ENCODE measurements around the gene ZNF503. TPM values are rescaled to one million over a fixed set of nuclear protein-coding genes. Genes with fewer than 3 reads are reported as not detected.

ZNF503 gene
- total and polyA plus RNA-seq, 2 experiments from 2014 or later = 0.21 TPM; not detected in 1

DNA sequence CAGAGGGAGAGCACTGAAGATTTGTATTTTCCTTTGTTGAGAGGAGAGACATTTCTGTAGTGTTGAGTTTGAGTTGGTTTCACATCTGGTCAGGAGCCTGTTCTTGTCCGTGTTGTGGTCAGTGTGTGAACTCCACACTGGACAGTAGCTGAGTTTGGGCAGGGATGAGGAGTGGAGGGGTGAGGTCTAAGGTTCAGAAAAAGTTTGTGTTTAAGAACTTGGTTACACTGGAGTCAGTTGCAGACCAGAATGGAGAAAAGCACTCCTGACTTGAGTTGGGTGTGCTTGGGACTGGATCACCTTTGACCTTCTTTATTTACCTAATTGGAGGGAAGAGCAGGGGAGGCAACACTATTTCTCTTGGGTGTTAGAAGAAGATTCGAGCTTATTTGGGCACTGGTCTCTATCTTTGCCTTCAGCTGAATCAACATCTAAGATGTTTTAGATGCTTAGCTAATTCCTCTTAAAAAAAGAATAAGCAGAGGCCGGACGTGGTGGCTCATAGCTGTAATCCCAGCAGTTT lies 38.8 kb upstream of the ZNF503 start (continued):
- TF ChIP-seq ZNF462 (CRISPR knock-in tag; IDR thresholded peaks at IDR 0.05) = no peak
- no peak for TF ChIP-seq EZH2phosphoT487 (IDR thresholded peaks at IDR 0.05; ENCODE audit: unreplicated experiment)
- no peak for TF ChIP-seq NANOG (IDR thresholded peaks at IDR 0.05; ENCODE audit: borderline replicate concordance)

DNA sequence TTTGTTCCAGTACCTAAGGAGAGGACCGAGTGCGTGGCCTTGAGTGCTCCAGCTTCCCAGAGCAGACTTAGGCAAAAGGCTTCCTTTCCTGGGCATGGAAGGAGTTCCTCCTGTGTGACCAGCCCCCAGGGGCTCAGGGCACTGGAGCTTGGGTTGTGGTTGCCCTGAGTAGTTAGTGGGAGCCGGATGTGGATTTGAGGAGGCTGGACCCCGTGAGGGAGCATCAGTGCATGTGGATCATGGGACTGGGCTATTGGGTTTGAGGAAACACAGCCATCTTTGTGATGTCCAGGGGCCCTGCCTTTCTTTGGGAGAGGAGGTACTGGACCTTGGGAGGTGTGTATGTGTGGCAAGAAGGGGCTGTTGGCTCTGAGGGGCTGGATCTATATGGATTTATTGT lies 38.2 kb upstream of the ZNF503 start:
- no peaks in the 10 kb centered on the region for H3F3A ChIP-seq (replicated peaks; ENCODE audit: low read depth)
- H3K79me2 ChIP-seq (replicated peaks; ENCODE audit: insufficient read depth) = no peaks in the 10 kb centered on the region
- no peak overlapping the region for H3K4me3 ChIP-seq
- Mint-ChIP-seq H3K27ac (no peak overlapping the region), H3K4me1 (peaks cover 12% of the 10 kb centered on the region; the same call in 2 of the 3 replicates), H3K4me3 (no peak overlapping the region), H3K27me3 (ENCODE audit: insufficient read depth, low read depth, poor library complexity) (peaks cover 33% of the 10 kb centered on the region), H3K36me3 (ENCODE audit: low read depth) (peaks cover 6% of the 10 kb centered on the region; the same call in 1 of the 3 replicates), H3K9me3 (peaks cover 10% of the 10 kb centered on the region)
- no peaks in the 10 kb centered on the region for H3K36me3 ChIP-seq (ENCODE audit: insufficient read depth)
- DNase-seq (ENCODE audit: low spot score) = no peak
- no peak for ATAC-seq
- no peaks in the 10 kb centered on the region for H3K9me2 ChIP-seq (ENCODE audit: insufficient read depth)
- no peak overlapping the region for H2AFZ ChIP-seq
- peaks cover 51% of the 10 kb centered on the region for H3K27me3 ChIP-seq (ENCODE audit: insufficient read depth)
- no peak overlapping the region for H3K4me2 ChIP-seq
- peaks cover 13% of the 10 kb centered on the region for H3K4me1 ChIP-seq (ENCODE audit: insufficient read depth)
- no peaks in the 10 kb centered on the region for H4K20me1 ChIP-seq (replicated peaks; ENCODE audit: insufficient read depth)
- H3K27ac ChIP-seq (ENCODE audit: low read depth) = no peak overlapping the region
- TF ChIP-seq ZNF462 (CRISPR knock-in tag; IDR thresholded peaks at IDR 0.05) = no peak
- TF ChIP-seq, protein P1, sequence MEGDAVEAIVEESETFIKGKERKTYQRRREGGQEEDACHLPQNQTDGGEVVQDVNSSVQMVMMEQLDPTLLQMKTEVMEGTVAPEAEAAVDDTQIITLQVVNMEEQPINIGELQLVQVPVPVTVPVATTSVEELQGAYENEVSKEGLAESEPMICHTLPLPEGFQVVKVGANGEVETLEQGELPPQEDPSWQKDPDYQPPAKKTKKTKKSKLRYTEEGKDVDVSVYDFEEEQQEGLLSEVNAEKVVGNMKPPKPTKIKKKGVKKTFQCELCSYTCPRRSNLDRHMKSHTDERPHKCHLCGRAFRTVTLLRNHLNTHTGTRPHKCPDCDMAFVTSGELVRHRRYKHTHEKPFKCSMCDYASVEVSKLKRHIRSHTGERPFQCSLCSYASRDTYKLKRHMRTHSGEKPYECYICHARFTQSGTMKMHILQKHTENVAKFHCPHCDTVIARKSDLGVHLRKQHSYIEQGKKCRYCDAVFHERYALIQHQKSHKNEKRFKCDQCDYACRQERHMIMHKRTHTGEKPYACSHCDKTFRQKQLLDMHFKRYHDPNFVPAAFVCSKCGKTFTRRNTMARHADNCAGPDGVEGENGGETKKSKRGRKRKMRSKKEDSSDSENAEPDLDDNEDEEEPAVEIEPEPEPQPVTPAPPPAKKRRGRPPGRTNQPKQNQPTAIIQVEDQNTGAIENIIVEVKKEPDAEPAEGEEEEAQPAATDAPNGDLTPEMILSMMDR (conservative IDR thresholded peaks at IDR 0.05; ENCODE audit: low read depth in 2 of 2) = no peak
- no peak for TF ChIP-seq EZH2phosphoT487 (IDR thresholded peaks at IDR 0.05; ENCODE audit: unreplicated experiment)
- TF ChIP-seq ZNF331 (CRISPR knock-in tag; IDR thresholded peaks at IDR 0.05; ENCODE audit: low read depth) = no peak
- TF ChIP-seq, protein P2, sequence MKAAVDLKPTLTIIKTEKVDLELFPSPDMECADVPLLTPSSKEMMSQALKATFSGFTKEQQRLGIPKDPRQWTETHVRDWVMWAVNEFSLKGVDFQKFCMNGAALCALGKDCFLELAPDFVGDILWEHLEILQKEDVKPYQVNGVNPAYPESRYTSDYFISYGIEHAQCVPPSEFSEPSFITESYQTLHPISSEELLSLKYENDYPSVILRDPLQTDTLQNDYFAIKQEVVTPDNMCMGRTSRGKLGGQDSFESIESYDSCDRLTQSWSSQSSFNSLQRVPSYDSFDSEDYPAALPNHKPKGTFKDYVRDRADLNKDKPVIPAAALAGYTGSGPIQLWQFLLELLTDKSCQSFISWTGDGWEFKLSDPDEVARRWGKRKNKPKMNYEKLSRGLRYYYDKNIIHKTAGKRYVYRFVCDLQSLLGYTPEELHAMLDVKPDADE (IDR thresholded peaks at IDR 0.05) = no peak
